ENCODE measurements around the gene HNRNPC.
"Not testable (repeated sequence)": the region's sequence is repeated elsewhere in the genome, so short reads cannot be mapped to it uniquely, and the experiment has no call there.

HNRNPC gene

GRCh38 chr14:21268617-21269251, 508 bp downstream of the HNRNPC start:
- DNase-seq: peak; percentile 39

- no peak for DNase-seq
These were observed 1.2 kb downstream of the HNRNPC start for GRCh38 chr14:21267886-21268616.

GRCh38 chr14:21267431-21267845, 1.8 kb downstream of the HNRNPC start:
- DNase-seq: no peak

- no peak for DNase-seq
These were observed 5.0 kb downstream of the HNRNPC start for GRCh38 chr14:21264025-21264801.

GRCh38 chr14:21263284-21264024, 5.8 kb downstream of the HNRNPC start:
- no peak for DNase-seq

GRCh38 chr14:21262410-21262809, 6.8 kb downstream of the HNRNPC start:
- no peak for DNase-seq

GRCh38 chr14:21261824-21262223, 7.4 kb downstream of the HNRNPC start:
- DNase-seq: no peak

GRCh38 chr14:21258889-21259787, 10.1 kb downstream of the HNRNPC start:
- no peak for DNase-seq

GRCh38 chr14:21258005-21258888, 11.0 kb downstream of the HNRNPC start:
- DNase-seq: no peak

- DNase-seq: no peak
These were observed 11.8 kb downstream of the HNRNPC start for GRCh38 chr14:21257394-21257909.

- DNase-seq: no peak
These were observed 12.5 kb downstream of the HNRNPC start for GRCh38 chr14:21256539-21257393.

GRCh38 chr14:21256102-21256447, 13.2 kb downstream of the HNRNPC start:
- DNase-seq: not testable (repeated sequence)

GRCh38 chr14:21255385-21256101, 13.7 kb downstream of the HNRNPC start:
- DNase-seq: no peak

GRCh38 chr14:21252149-21252548, 17.1 kb downstream of the HNRNPC start:
- DNase-seq: no peak

- DNase-seq: no peak
These were observed 18.0 kb downstream of the HNRNPC start for GRCh38 chr14:21251215-21251614.

- DNase-seq: no peak
These were observed 20.4 kb downstream of the HNRNPC start for GRCh38 chr14:21248739-21249411.

GRCh38 chr14:21248338-21248737, 20.9 kb downstream of the HNRNPC start:
- DNase-seq: no peak

- DNase-seq: no peak
These were observed 23.4 kb downstream of the HNRNPC start for GRCh38 chr14:21245813-21246212.

- no peak for DNase-seq
These were observed 24.7 kb downstream of the HNRNPC start for GRCh38 chr14:21244544-21244943.

Measured in NCI-H1092 (cell line).